Measurements from ENCODE around the gene TRIM2. TPM values are rescaled to one million over a fixed set of nuclear protein-coding genes. Genes with fewer than 3 reads are reported as not detected.
A peak's percentile ranks its signal among the peaks of the same experiment; 100 is the strongest.

Gene TRIM2
- 38.2 and 40.8 TPM in 2 replicates for total RNA-seq

GRCh38 chr4:153204247-153204671 lies at the start of gene TRIM2:
TRIM2 (plus strand) TSS chr4:153204443; CDS start chr4:153204531, 88 bp downstream.
- peak within 1 kb of the TSS; percentile 47 for H3K4me3 ChIP-seq (ENCODE audit: low read depth, low read length)
- TF ChIP-seq CTCF (conservative IDR thresholded peaks at IDR 0.05; ENCODE audit: low read depth, low read length), result no peak
- no peak for DNase-seq (ENCODE audit: low read depth)

DNA sequence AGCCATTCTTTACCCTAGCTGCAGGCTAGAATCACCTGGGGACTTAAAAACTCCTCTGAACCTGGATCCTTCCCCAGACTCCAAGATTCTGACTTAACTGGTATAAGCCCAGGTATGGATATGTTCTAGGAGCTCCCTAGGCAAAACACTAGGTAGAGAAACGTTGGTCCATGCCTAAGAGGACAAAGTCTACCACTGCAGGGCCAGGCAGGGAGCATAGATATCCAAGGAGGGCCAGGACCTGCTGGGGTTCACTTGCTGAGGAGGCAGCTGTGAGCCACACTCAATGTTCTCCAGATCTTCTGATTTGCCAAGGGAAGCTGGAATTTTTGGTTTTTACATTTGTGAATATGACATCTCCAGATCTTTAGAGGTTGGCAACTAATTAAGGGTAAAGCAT lies 48.6 kb upstream of the TRIM2 start:
- no peak for DNase-seq (ENCODE audit: low read depth)
- TF ChIP-seq CTCF (conservative IDR thresholded peaks at IDR 0.05; ENCODE audit: low read depth, low read length), result no peak
- no peak overlapping the region for H3K4me3 ChIP-seq (ENCODE audit: low read depth, low read length)

- no peak overlapping the region for H3K4me3 ChIP-seq (ENCODE audit: low read depth, low read length)
- TF ChIP-seq CTCF (conservative IDR thresholded peaks at IDR 0.05; ENCODE audit: low read depth, low read length), result peak; percentile 9
- DNase-seq (ENCODE audit: low read depth), result no peak
Measured at GRCh38 chr4:153156263-153156662, 48.0 kb upstream of the TRIM2 start.

GRCh38 chr4:153156721-153157120 lies 47.5 kb upstream of the TRIM2 start:
- TF ChIP-seq CTCF (conservative IDR thresholded peaks at IDR 0.05; ENCODE audit: low read depth, low read length), result no peak
- DNase-seq (ENCODE audit: low read depth), result no peak
- no peak overlapping the region for H3K4me3 ChIP-seq (ENCODE audit: low read depth, low read length)

GRCh38 chr4:153159016-153159415 lies 45.2 kb upstream of the TRIM2 start:
- no peak for TF ChIP-seq CTCF (conservative IDR thresholded peaks at IDR 0.05; ENCODE audit: low read depth, low read length)
- H3K4me3 ChIP-seq (ENCODE audit: low read depth, low read length), result no peak overlapping the region

GRCh38 chr4:153159728-153160221 lies 44.5 kb upstream of the TRIM2 start:
- no peak for DNase-seq (ENCODE audit: low read depth)
- H3K4me3 ChIP-seq (ENCODE audit: low read depth, low read length), result no peak overlapping the region
- TF ChIP-seq CTCF (conservative IDR thresholded peaks at IDR 0.05; ENCODE audit: low read depth, low read length), result no peak

More at GRCh38 chr4:153159016-153159415, 45.2 kb upstream of the TRIM2 start:
- DNase-seq (ENCODE audit: low read depth), result no peak

- DNase-seq (ENCODE audit: low read depth), result no peak
- no peak for TF ChIP-seq CTCF (conservative IDR thresholded peaks at IDR 0.05; ENCODE audit: low read depth, low read length)
- H3K4me3 ChIP-seq (ENCODE audit: low read depth, low read length), result no peak overlapping the region
Measured at GRCh38 chr4:153160821-153161220, 43.4 kb upstream of the TRIM2 start.
